ENCODE results near the gene EGFL8. TPM values are rescaled to one million over a fixed set of nuclear protein-coding genes. Genes with fewer than 3 reads are reported as not detected.

EGFL8 gene
- total RNA-seq, 1 donor from 2014 or later, result 3.8 TPM

- no peaks in the 10 kb centered on the region for H3K9me3 Mint-ChIP-seq
- TF ChIP-seq EZH2phosphoT487 (IDR thresholded peaks at IDR 0.05) (no peak), CTCF (IDR thresholded peaks at IDR 0.05) (no peak), EZH2 (IDR thresholded peaks at IDR 0.05) (no peak)
- no peak overlapping the region for H2AFZ ChIP-seq (replicated peaks)
- H3K4me2 ChIP-seq, result no peak overlapping the region
- peaks cover 13% of the 10 kb centered on the region for H4K20me1 ChIP-seq (ENCODE audit: low read depth)
- peaks cover 13% of the 10 kb centered on the region for H3K27me3 Mint-ChIP-seq (ENCODE audit: insufficient read depth, low read depth)
- peaks cover 20% of the 10 kb centered on the region for H3K79me2 ChIP-seq (ENCODE audit: low read depth)
- H3K27me3 ChIP-seq, result no peaks in the 10 kb centered on the region
- H3F3A ChIP-seq (ENCODE audit: low read depth), result peaks cover 31% of the 10 kb centered on the region
- no peak overlapping the region for H3K27ac ChIP-seq
- H3K9me3 ChIP-seq (ENCODE audit: low read depth), result no peaks in the 10 kb centered on the region
- H3K9ac ChIP-seq, result no peak overlapping the region
- H3K36me3 ChIP-seq, result no peaks in the 10 kb centered on the region
- H3K27ac Mint-ChIP-seq, result no peak overlapping the region
- peaks cover 9% of the 10 kb centered on the region for H3K4me1 ChIP-seq
- DNase-seq (ENCODE audit: low spot score), result no peak
- H3K36me3 Mint-ChIP-seq, result peaks cover 26% of the 10 kb centered on the region
- peaks cover 37% of the 10 kb centered on the region for H3K4me1 Mint-ChIP-seq
- H3K4me3 Mint-ChIP-seq, result no peak overlapping the region
- no peak overlapping the region for H3K4me3 ChIP-seq
Observed at GRCh38 chr6:32182555-32182981, 18.2 kb downstream of the EGFL8 start.

GRCh38 chr6:32183030-32183429 is 18.6 kb downstream of the EGFL8 start:
- Mint-ChIP-seq H3K27me3 (ENCODE audit: insufficient read depth, low read depth) (peaks cover 12% of the 10 kb centered on the region), H3K4me3 (no peak overlapping the region), H3K36me3 (peaks cover 28% of the 10 kb centered on the region), H3K9me3 (no peaks in the 10 kb centered on the region), H3K27ac (no peak overlapping the region), H3K4me1 (peaks cover 39% of the 10 kb centered on the region)
- Histone ChIP-seq H3F3A (ENCODE audit: low read depth) (peaks cover 32% of the 10 kb centered on the region), H3K36me3 (no peaks in the 10 kb centered on the region), H3K4me1 (peaks cover 9% of the 10 kb centered on the region), H4K20me1 (ENCODE audit: low read depth) (peaks cover 18% of the 10 kb centered on the region), H3K27ac (peak overlapping the region; percentile 20), H2AFZ (replicated peaks) (no peak overlapping the region), H3K4me3 (no peak overlapping the region), H3K9ac (no peak overlapping the region), H3K4me2 (no peak overlapping the region), H3K27me3 (no peaks in the 10 kb centered on the region), H3K79me2 (ENCODE audit: low read depth) (peaks cover 25% of the 10 kb centered on the region), H3K9me3 (ENCODE audit: low read depth) (no peaks in the 10 kb centered on the region)
- no peak for DNase-seq (ENCODE audit: low spot score)
- TF ChIP-seq EZH2phosphoT487 (IDR thresholded peaks at IDR 0.05) (no peak), CTCF (IDR thresholded peaks at IDR 0.05) (no peak), EZH2 (IDR thresholded peaks at IDR 0.05) (no peak)

- Histone ChIP-seq H3K36me3 (no peaks in the 10 kb centered on the region), H3F3A (ENCODE audit: low read depth) (peaks cover 35% of the 10 kb centered on the region), H3K4me3 (no peak overlapping the region), H3K9me3 (ENCODE audit: low read depth) (no peaks in the 10 kb centered on the region), H3K27ac (peak overlapping the region; percentile 20), H2AFZ (replicated peaks) (no peak overlapping the region), H3K79me2 (ENCODE audit: low read depth) (peaks cover 29% of the 10 kb centered on the region), H4K20me1 (ENCODE audit: low read depth) (peaks cover 23% of the 10 kb centered on the region), H3K27me3 (no peaks in the 10 kb centered on the region), H3K9ac (no peak overlapping the region), H3K4me2 (no peak overlapping the region), H3K4me1 (peaks cover 9% of the 10 kb centered on the region)
- no peak for DNase-seq (ENCODE audit: low spot score)
- no peaks in the 10 kb centered on the region for H3K9me3 Mint-ChIP-seq
- peak overlapping the region; percentile 76 for H3K27ac Mint-ChIP-seq
- H3K27me3 Mint-ChIP-seq (ENCODE audit: insufficient read depth, low read depth), result peaks cover 12% of the 10 kb centered on the region
- peaks cover 41% of the 10 kb centered on the region for H3K4me1 Mint-ChIP-seq
- H3K36me3 Mint-ChIP-seq, result peaks cover 28% of the 10 kb centered on the region
- H3K4me3 Mint-ChIP-seq, result no peak overlapping the region
- TF ChIP-seq EZH2phosphoT487 (IDR thresholded peaks at IDR 0.05), result no peak
- TF ChIP-seq CTCF (IDR thresholded peaks at IDR 0.05), result no peak
- TF ChIP-seq EZH2 (IDR thresholded peaks at IDR 0.05), result no peak
Observed at GRCh38 chr6:32183483-32184083, 19.2 kb downstream of the EGFL8 start.
